Heart right ventricle (tissue), 16 donors: ENCODE measurements around the gene PEDS1. TPM values are rescaled to one million over a fixed set of nuclear protein-coding genes. Genes with fewer than 3 reads are reported as not detected.

Source experiments
- ATAC-seq, 8 donors: fragments of 200-7000 bp; cut with Tn5 transposase; one replicate each; pipeline ENCODE4 v1.9.1; 2020; ENCODE audit warnings: mild to moderate bottlenecking in 8 of 8, moderate library complexity in 8 of 8, moderate number of reproducible peaks in 1 of 8
- DNase-seq, 2 donors: peaks; one replicate each; pipeline ENCODE4 v3.0.0-alpha.2; 2020
- H3K27ac ChIP-seq, 10 donors: fragments of 200-600 bp; sonication (generic) in 2 of 10; one replicate each; pipeline versions ENCODE4 v1.5.0 to v1.8.0; 2020 to 2022; ENCODE audit warnings: mild to moderate bottlenecking in 3 of 10
- H3K27me3 ChIP-seq, 7 donors: fragments of 200-600 bp; one replicate each; pipeline ENCODE4 v1.8.0; 2021 to 2022; ENCODE audit warnings: mild to moderate bottlenecking in 2 of 7
- H3K36me3 ChIP-seq, 9 donors: fragments of 200-600 bp; sonication (generic) in 1 of 9; one replicate each; pipeline versions ENCODE4 v1.5.0 to v1.8.0; 2020 to 2022; ENCODE audit warnings: mild to moderate bottlenecking in 2 of 9
- H3K4me1 ChIP-seq, 9 donors: fragments of 200-600 bp; sonication (generic) in 1 of 9; one replicate each; pipeline versions ENCODE4 v1.5.0 to v1.8.0; 2020 to 2022; ENCODE audit warnings: mild to moderate bottlenecking in 4 of 9
- H3K4me3 ChIP-seq, 10 donors: fragments of 200-600 bp; sonication (generic) in 2 of 10; one replicate each; pipeline versions ENCODE4 v1.5.0 to v1.8.0; 2020 to 2022; ENCODE audit warnings: mild to moderate bottlenecking in 7 of 10, moderate library complexity in 2 of 10
- H3K9me3 ChIP-seq, 11 donors: fragments of 200-600 bp in 10 of 11; sonication (generic) in 2 of 11; one replicate each; pipeline versions ENCODE4 v1.5.0 to v1.8.0; 2013 to 2022; ENCODE audit warnings: mild to moderate bottlenecking in 2 of 11, control low read depth in 1 of 11, moderate library complexity in 1 of 11
- WGBS, 2 donors: extraction: QIAGEN DNeasy Blood & Tissue Kit; methylation state at CpG; one replicate each; pipeline ENCODE4 v1.1.7; 2013; ENCODE audit warnings: inconsistent platforms in 1 of 2; 5-methylcytosine and 5-hydroxymethylcytosine counted together
- intact Hi-C, 10 donors: fragments of 100-400 bp; cut with DNase I; formaldehyde crosslinking; loops; one replicate each; pipeline versions ENCODE4 v1.11.1 to v1.14.2; 2022
- polyA plus RNA-seq, 2 donors: library from polyadenylated mRNA; stranded (reverse); fragments of 200-250 nt; gene quantifications; one replicate each; pipeline ENCODE4 v1.2.3, GENCODE V29; 2013
- total RNA-seq, 10 donors: library from RNA; stranded (reverse); fragmentation: NEBNext Ultra II Directional in 3 of 10; extraction: Animal tissue kit (Norgen Biotek cat#: 25700) in 3 of 10; gene quantifications; one replicate each; pipeline versions ENCODE4 v1.2.1 to v1.2.4, GENCODE V29; 2021 to 2023
- TF ChIP-seq, protein P1 (sequence below), 9 donors: fragments of 200-600 bp; sonication (generic) in 2 of 9; IDR thresholded peaks; one replicate each; pipeline versions ENCODE4 v1.5.0 to v1.8.0; 2021 to 2022; ENCODE audit warnings: antibody characterized with exemption in 9 of 9, mild to moderate bottlenecking in 5 of 9, moderate library complexity in 1 of 9
- donor health status: Arrhythmogenic right ventricular cardiomyopathy.
- donor health status: ischemic (EF 13 %, LVEDD 7.1; RV severe dilation, severe dysfunction).
- donor health status: healthy with polysubstance abuse.
- donor health status: DM: no; HTN: yes; CAD: no.
- donor health status: DM: no; HTN: no; CAD: no.
- donor health status: ischemic (EF 25% LVEDD 6.9; RV normal size, moderate dysfunction).
- donor health status: ischemic (EF 25% LVEDD 5.7; RV mildly dilated, moderate dysfunction).
- donor health status: healthy.
- donor health status: DM: yes; HTN: yes; CAD: no.
- donor health status: Ischemic cardiomyopathy.
- donor health status: ischemic (EF 35%, LVEDD 5.7; RV mildly dilated, moderate dysfunction).
- donor health status: nonischemic (EF 11% LVEDD 7.7; RV severe dilation, severe dysfunction).
- donor health status: DM: yes; HTN: yes; CAD: no.
- donor health status: PGD.
- donor health status: ischemic (EF 29% LVEDD 5.4; RV normal size, mild dysfunction).
- donor health status: nonischemic (EF 23%, LVEDD 6.1; RV moderate dilation, normal function).

PEDS1 gene
- total and polyA plus RNA-seq, 12 donors: 12.2 to 40.2 (median 24.7) TPM

DNA sequence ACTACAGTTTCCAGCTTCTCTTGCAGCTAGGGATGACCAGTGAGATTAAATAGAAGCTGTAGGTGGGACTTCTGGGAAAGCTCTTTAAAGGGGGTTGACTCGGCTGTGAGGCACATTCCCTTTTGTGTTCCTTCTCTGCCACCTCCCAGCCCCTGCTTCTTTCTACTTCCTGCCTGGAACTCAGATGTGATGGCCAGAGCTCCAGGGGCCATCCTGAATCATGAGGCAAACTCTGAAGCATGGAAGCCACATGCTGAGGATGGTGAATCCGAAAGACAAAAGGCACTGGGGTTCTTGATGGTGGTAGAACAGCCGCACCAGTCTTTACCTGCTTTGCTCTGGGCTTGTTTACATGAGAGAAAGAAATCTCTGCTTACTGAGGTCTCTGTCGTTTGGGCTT lies 46.2 kb upstream of the PEDS1 start:
- H3K9me3 ChIP-seq: peaks cover 0 to 26% (median 4%) of the 10 kb centered on the region in 11 donors
- WGBS, 2 donors: 87 to 89% methylated on average over 4 of the region's 4 CpGs
- TF ChIP-seq, protein P1, sequence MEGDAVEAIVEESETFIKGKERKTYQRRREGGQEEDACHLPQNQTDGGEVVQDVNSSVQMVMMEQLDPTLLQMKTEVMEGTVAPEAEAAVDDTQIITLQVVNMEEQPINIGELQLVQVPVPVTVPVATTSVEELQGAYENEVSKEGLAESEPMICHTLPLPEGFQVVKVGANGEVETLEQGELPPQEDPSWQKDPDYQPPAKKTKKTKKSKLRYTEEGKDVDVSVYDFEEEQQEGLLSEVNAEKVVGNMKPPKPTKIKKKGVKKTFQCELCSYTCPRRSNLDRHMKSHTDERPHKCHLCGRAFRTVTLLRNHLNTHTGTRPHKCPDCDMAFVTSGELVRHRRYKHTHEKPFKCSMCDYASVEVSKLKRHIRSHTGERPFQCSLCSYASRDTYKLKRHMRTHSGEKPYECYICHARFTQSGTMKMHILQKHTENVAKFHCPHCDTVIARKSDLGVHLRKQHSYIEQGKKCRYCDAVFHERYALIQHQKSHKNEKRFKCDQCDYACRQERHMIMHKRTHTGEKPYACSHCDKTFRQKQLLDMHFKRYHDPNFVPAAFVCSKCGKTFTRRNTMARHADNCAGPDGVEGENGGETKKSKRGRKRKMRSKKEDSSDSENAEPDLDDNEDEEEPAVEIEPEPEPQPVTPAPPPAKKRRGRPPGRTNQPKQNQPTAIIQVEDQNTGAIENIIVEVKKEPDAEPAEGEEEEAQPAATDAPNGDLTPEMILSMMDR (IDR thresholded peaks at IDR 0.05): no peak
- peaks cover 0 to 1% (median 0%) of the 10 kb centered on the region in 9 donors for H3K36me3 ChIP-seq
- intact Hi-C loops: loop anchor here in 3 of 10 donors (10.0 kb wide), 3 partner anchors 75 to 185 kb away; no protein-coding TSS in a partner anchor
- DNase-seq (no peak), ATAC-seq (no peak)
- H3K27me3 ChIP-seq: no peaks in the 10 kb centered on the region
- peaks cover 0 to 14% (median 3%) of the 10 kb centered on the region in 9 donors for H3K4me1 ChIP-seq
- no peak overlapping the region for H3K27ac ChIP-seq
- H3K4me3 ChIP-seq: no peak overlapping the region

DNA sequence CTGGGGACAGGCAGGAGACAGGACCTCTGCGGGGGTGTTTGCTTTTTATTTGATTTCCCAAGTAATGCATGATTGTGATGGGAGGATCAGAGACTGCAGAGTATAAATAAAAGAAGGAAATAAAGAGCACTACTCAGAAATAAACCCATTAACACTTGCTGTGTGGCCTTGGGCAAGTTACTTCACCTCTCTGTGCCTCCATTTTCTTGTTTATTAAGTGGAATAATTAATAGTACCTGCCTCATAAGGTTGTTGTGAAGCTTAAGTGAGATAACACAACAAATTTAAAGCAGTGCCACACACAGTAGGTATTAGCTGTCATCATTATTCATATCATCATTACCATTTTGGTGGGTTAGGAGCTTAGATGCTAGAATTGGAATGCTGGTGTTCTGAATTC lies 45.2 kb upstream of the PEDS1 start:
- peaks cover 0 to 20% (median 4%) of the 10 kb centered on the region in 11 donors for H3K9me3 ChIP-seq
- H3K4me3 ChIP-seq: no peak overlapping the region
- H3K36me3 ChIP-seq: peaks cover 0 to 11% (median 0%) of the 10 kb centered on the region in 9 donors
- H3K27ac ChIP-seq: no peak overlapping the region
- TF ChIP-seq, protein P1 (IDR thresholded peaks at IDR 0.05): no peak
- WGBS, 2 donors: 88 to 89% methylated on average over 1 of the region's 1 CpG
- no peaks in the 10 kb centered on the region for H3K27me3 ChIP-seq
- no peak for ATAC-seq
- no peak for DNase-seq
- H3K4me1 ChIP-seq: peaks cover 4 to 24% (median 13%) of the 10 kb centered on the region in 9 donors
- intact Hi-C loops: loop anchor here in 3 of 10 donors (10.0 kb wide), 3 partner anchors 76 to 186 kb away; no protein-coding TSS in a partner anchor

DNA sequence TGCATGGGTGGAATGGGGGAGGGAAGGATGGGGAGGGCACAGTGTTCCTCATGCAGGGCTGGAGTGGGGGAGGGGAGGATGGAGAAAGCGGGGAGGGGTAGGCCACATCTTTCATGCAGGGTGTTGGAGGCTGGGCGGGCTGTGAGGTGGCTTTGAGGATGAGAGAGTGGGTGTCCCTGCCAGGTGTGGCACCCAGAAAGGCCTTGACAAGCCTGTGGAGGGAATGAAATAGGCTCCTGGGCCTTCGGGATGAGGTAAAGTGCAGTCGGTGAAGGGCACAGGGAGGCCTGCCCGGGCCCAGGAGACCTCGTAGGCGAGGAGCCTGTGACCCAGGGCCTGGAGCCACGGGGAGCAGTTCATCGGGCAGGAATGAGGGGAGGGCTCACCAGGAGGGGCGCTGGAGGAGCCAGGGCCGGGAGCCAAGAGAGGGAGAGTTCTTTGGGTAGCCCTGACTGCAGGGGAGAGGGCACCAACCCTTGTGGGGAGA lies 44.7 kb upstream of the PEDS1 start:
- ATAC-seq: no peak
- intact Hi-C loops: loop anchor here in 3 of 10 donors (10.0 kb wide), 3 partner anchors 77 to 187 kb away; no protein-coding TSS in a partner anchor
- WGBS, 2 donors: 58 to 65% methylated on average over 11 of the region's 11 CpGs
- H3K9me3 ChIP-seq: peaks cover 0 to 15% (median 3%) of the 10 kb centered on the region in 11 donors
- no peak overlapping the region for H3K27ac ChIP-seq
- peaks cover 0 to 16% (median 0%) of the 10 kb centered on the region in 9 donors for H3K36me3 ChIP-seq
- peaks cover 7 to 29% (median 18%) of the 10 kb centered on the region in 9 donors for H3K4me1 ChIP-seq
- no peak overlapping the region for H3K4me3 ChIP-seq
- peaks cover 0 to 5% (median 0%) of the 10 kb centered on the region in 7 donors for H3K27me3 ChIP-seq
- DNase-seq: no peak
- TF ChIP-seq, protein P1 (IDR thresholded peaks at IDR 0.05): no peak

DNA sequence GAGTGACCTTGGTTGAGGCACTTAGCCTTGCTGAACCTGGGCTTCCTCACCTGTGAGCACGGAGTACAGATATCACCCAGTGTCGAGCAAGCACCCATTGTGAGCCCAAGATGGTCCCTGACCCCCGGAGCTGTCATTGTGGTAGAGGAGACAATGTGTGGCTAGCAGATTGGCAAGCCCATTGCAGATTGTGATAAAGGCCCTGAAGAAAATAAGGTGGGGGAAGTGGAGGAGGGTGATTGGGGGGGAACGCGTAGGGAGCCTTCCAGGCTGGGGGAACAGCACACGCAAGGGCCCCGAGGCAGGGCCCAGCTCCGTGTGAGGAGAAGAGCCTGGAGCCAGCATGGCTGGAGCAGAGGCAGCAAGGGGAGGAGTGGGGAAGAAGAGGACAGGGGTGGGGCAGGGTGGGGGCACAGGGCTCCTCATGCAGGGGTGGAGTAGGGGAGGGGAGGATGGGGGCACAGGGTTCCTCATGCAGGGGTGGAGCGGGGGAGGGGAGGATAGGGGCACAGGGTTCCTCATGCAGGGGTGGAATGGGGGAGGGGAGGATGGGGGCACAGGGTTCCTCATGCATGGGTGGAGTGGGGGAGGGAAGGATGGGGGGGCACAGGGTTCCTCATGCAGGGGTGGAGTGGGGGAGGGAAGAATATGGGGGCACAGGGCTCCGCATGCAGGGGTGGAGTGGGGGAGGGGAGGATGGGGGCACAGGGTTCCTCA lies 44.1 kb upstream of the PEDS1 start:
- H3K4me3 ChIP-seq: no peak overlapping the region
- TF ChIP-seq, protein P1 (IDR thresholded peaks at IDR 0.05): no peak
- H3K36me3 ChIP-seq: peaks cover 0 to 22% (median 0%) of the 10 kb centered on the region in 9 donors
- H3K27ac ChIP-seq: no peak overlapping the region
- intact Hi-C loops: loop anchor here in 3 of 10 donors (10.0 kb wide), 3 partner anchors 77 to 187 kb away; no protein-coding TSS in a partner anchor
- DNase-seq: no peak
- peaks cover 7 to 35% (median 24%) of the 10 kb centered on the region in 9 donors for H3K4me1 ChIP-seq
- H3K9me3 ChIP-seq: peaks cover 0 to 9% (median 0%) of the 10 kb centered on the region in 11 donors
- H3K27me3 ChIP-seq: peaks cover 0 to 9% (median 0%) of the 10 kb centered on the region in 7 donors
- ATAC-seq: no peak
- WGBS, 2 donors: 85 to 88% methylated on average over 10 of the region's 10 CpGs
